Spleen (tissue), 11 donors: ENCODE results near the gene FXYD2. TPM values are rescaled to one million over a fixed set of nuclear protein-coding genes. Genes with fewer than 3 reads are reported as not detected.

ENCODE experiments used
- DNase-seq: peaks from one replicate; pipeline ENCODE4 v3.0.0-alpha.2; 2020
- H3K27ac ChIP-seq, 8 donors: fragments of 200-600 bp; sonication (generic) in 7 of 8; 1 replicate in 4 of 8; 2 replicates in 4 of 8; pipeline versions ENCODE4 v1.5.0 to v1.8.0; 2016 to 2021; ENCODE audit warnings: inconsistent platforms in 4 of 8, mild to moderate bottlenecking in 4 of 8, moderate library complexity in 1 of 8
- H3K27me3 ChIP-seq, 7 donors: fragments of 200-600 bp; sonication (generic) in 6 of 7; replicated peaks in 1 of 7; 1 replicate in 4 of 7; 2 replicates in 3 of 7; pipeline versions ENCODE4 v1.5.0 to v1.8.0; 2016 to 2021; ENCODE audit warnings: inconsistent platforms in 3 of 7, mild to moderate bottlenecking in 1 of 7
- H3K36me3 ChIP-seq, 6 donors: fragments of 200-600 bp; sonication (generic) in 5 of 6; 1 replicate in 4 of 6; 2 replicates in 2 of 6; pipeline versions ENCODE4 v1.5.0 to v1.8.0; 2016 to 2021; ENCODE audit warnings: inconsistent platforms in 2 of 6
- H3K4me1 ChIP-seq, 6 donors: fragments of 200-600 bp; sonication (generic) in 5 of 6; 1 replicate in 3 of 6; 2 replicates in 3 of 6; pipeline versions ENCODE4 v1.5.0 to v1.8.0; 2016 to 2021; ENCODE audit warnings: inconsistent platforms in 3 of 6
- H3K4me3 ChIP-seq, 8 donors: fragments of 200-600 bp; sonication (generic) in 7 of 8; 1 replicate in 4 of 8; 2 replicates in 4 of 8; pipeline versions ENCODE4 v1.5.0 to v1.8.0; 2016 to 2021; ENCODE audit warnings: inconsistent platforms in 4 of 8, mild to moderate bottlenecking in 4 of 8, moderate library complexity in 2 of 8
- H3K9me3 ChIP-seq, 8 donors: fragments of 200-600 bp; sonication (generic) in 7 of 8; 1 replicate in 4 of 8; 2 replicates in 4 of 8; pipeline versions ENCODE4 v1.5.0 to v1.8.0; 2016 to 2021; ENCODE audit warnings: inconsistent platforms in 4 of 8
- POLR2A ChIP-seq, 3 donors: fragments of 450-650 bp; IDR thresholded peaks; one replicate each; pipeline ENCODE4 v1.5.1; 2017; ENCODE audit warnings: antibody characterized with exemption in 3 of 3, mild to moderate bottlenecking in 1 of 3
- POLR2AphosphoS5 ChIP-seq, 3 donors: sonication (generic); formaldehyde crosslinking; IDR thresholded peaks; one replicate each; pipeline ENCODE4 v1.5.1; 2017; ENCODE audit warnings: antibody characterized with exemption in 3 of 3
- whole genome bisulfite sequencing, 5 donors: extraction: QIAGEN DNeasy Blood & Tissue Kit in 3 of 5; methylation state at CpG; one replicate each; pipeline versions ENCODE4 v1.1.5 to v1.1.7; 2013 to 2018; 5-methylcytosine and 5-hydroxymethylcytosine counted together
- intact Hi-C: fragments of 100-400 bp; cut with DNase I; formaldehyde crosslinking; loops from one replicate; pipeline ENCODE4 v1.15.0; 2023; ENCODE audit warnings: low total_unique reads
- polyA plus RNA-seq, 3 donors: library from polyadenylated mRNA; stranded (reverse); fragments of 200-250 nt; gene quantifications; one replicate each; pipeline ENCODE4 v1.2.1, GENCODE V29; 2013
- total RNA-seq, 7 donors: library from RNA; depleted of rRNA in 3 of 7; stranded (reverse); fragments of >200 nt in 3 of 7; fragmentation: NEBNext Ultra II Directional in 4 of 7; extraction: Animal tissue kit (Norgen Biotek cat#: 25700) in 4 of 7; gene quantifications; one replicate each; pipeline versions ENCODE4 v1.1.0 to v1.2.1, GENCODE V29; 2016 to 2021
- TF ChIP-seq, protein P1 (sequence below), 11 experiments: fragments of 200-600 bp in 7 of 11; fragments of 450-650 bp in 4 of 11; sonication (generic) in 4 of 11; IDR thresholded peaks in 8 of 11; conservative IDR thresholded peaks in 3 of 11; 1 replicate in 7 of 11; 2 replicates in 4 of 11; pipeline versions ENCODE4 v1.4.0 to v1.8.0; 2016 to 2021; ENCODE audit warnings: antibody characterized with exemption in 11 of 11, inconsistent platforms in 4 of 11, mild to moderate bottlenecking in 1 of 11
- donor health status: healthy with polysubstance abuse.
- donor health status: DM: no; HTN: no; CAD: no; lungs with moderate emphysema.
- donor health status: DM: no; HTN: no; CAD: no.
- donor health status: Bipolar disorder and iron deficiency.
- donor health status: healthy.
- donor health status: DM: no; HTN: no; CAD: no.
- donor health status: DM: yes; HTN: yes; CAD: no.

FXYD2 gene
- total and polyA plus RNA-seq, 10 donors, result 4.7 to 20.0 (median 8.0) TPM

DNA sequence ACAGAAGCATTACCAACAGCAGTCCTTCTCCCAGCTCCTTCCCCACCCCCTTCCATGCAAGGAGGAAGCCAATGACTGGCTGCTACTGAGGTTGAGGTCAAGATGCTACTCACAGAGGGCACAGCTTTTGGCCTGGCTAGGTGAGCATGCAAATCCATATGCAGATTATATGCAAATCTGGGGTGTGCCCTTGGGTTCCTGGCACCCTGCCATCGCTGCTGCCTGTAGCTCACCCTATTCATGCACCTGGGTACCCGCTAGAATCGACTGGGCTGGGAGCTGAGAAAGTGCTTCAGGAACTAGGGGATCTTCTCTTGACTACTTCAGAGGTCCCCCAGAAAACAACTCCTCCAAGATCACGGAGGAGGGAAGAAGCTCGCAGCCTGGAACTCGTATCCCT, 31.6 kb downstream of the FXYD2 start:
- Histone ChIP-seq H3K27ac (no peak overlapping the region), H3K4me1 (peaks cover 11 to 29% (median 22%) of the 10 kb centered on the region in 6 donors), H3K4me3 (no peak overlapping the region), H3K36me3 (no peaks in the 10 kb centered on the region), H3K27me3 (peaks cover 6 to 76% (median 40%) of the 10 kb centered on the region in 7 donors), H3K9me3 (no peaks in the 10 kb centered on the region)
- 87 to 95% (median 89%) methylated on average over 6 of the region's 6 CpGs for WGBS, 5 donors
- DNase-seq, result no peak
- intact Hi-C loops, result no loop called here
- no peak for TF ChIP-seq POLR2AphosphoS5 (IDR thresholded peaks at IDR 0.05)
- TF ChIP-seq, protein P1, sequence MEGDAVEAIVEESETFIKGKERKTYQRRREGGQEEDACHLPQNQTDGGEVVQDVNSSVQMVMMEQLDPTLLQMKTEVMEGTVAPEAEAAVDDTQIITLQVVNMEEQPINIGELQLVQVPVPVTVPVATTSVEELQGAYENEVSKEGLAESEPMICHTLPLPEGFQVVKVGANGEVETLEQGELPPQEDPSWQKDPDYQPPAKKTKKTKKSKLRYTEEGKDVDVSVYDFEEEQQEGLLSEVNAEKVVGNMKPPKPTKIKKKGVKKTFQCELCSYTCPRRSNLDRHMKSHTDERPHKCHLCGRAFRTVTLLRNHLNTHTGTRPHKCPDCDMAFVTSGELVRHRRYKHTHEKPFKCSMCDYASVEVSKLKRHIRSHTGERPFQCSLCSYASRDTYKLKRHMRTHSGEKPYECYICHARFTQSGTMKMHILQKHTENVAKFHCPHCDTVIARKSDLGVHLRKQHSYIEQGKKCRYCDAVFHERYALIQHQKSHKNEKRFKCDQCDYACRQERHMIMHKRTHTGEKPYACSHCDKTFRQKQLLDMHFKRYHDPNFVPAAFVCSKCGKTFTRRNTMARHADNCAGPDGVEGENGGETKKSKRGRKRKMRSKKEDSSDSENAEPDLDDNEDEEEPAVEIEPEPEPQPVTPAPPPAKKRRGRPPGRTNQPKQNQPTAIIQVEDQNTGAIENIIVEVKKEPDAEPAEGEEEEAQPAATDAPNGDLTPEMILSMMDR (IDR thresholded peaks at IDR 0.05 in 8 of 11, conservative IDR thresholded peaks at IDR 0.05 in 3 of 11), result no peak
- no peak for TF ChIP-seq POLR2A (IDR thresholded peaks at IDR 0.05)

DNA sequence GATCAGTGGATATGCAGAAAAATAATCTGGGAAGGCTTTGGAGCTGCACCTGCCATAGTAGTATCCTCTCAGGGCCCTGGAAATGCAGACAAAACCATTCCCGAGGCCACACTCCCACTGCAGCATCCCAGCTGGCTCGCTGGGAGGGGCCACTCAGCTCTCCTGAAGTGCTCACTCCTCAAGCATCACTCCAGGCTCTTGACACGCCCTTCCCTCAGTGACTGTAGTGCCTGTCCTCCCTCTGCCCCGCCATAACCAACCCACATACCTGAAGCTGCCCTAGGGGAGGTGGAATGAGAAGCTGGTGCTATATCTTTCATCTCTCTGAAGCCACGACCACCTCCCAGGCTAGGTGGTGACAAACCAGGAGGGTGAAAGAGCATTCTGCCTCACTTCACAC, 32.3 kb downstream of the FXYD2 start:
- Histone ChIP-seq H3K4me1 (peaks cover 11 to 25% (median 21%) of the 10 kb centered on the region in 6 donors), H3K27me3 (peaks cover 6 to 70% (median 40%) of the 10 kb centered on the region in 7 donors), H3K4me3 (no peak overlapping the region), H3K27ac (no peak overlapping the region), H3K9me3 (no peaks in the 10 kb centered on the region), H3K36me3 (no peaks in the 10 kb centered on the region)
- no peak for DNase-seq
- intact Hi-C loops, result no loop called here
- WGBS, 5 donors, result 64 to 89% (median 82%) methylated on average over 4 to 5 of the region's 5 CpGs
- TF ChIP-seq, protein P1 (IDR thresholded peaks at IDR 0.05 in 8 of 11, conservative IDR thresholded peaks at IDR 0.05 in 3 of 11), result no peak
- TF ChIP-seq POLR2AphosphoS5 (IDR thresholded peaks at IDR 0.05) (no peak), POLR2A (IDR thresholded peaks at IDR 0.05) (no peak)

DNA sequence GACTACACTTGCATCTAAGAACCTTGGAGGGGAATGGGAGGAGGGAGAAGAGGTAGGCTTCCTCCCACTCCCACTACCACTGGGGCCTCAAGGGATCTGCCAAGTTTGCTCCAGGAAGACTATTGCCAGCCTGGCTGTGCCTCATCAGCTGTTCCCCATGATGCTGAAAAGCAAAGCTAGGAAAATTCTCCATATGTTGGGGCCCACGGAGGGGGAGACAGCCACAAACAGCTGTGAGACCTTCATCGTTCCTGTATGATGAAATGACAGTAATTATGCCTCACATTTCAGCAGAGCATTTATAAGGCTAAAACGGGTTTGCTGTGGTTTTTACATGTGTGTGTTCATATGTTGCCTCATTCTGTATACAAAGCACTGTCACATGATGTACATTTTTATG, 34.3 kb downstream of the FXYD2 start:
- TF ChIP-seq POLR2A (IDR thresholded peaks at IDR 0.05) (no peak), POLR2AphosphoS5 (IDR thresholded peaks at IDR 0.05) (no peak)
- Histone ChIP-seq H3K27me3 (peaks cover 0 to 62% (median 20%) of the 10 kb centered on the region in 7 donors), H3K4me1 (peaks cover 0 to 5% (median 2%) of the 10 kb centered on the region in 6 donors), H3K9me3 (no peaks in the 10 kb centered on the region), H3K4me3 (no peak overlapping the region), H3K27ac (no peak overlapping the region), H3K36me3 (no peaks in the 10 kb centered on the region)
- intact Hi-C loops, result no loop called here
- no peak for DNase-seq
- 41 to 63% (median 55%) methylated on average over 3 of the region's 3 CpGs for WGBS, 5 donors

DNA sequence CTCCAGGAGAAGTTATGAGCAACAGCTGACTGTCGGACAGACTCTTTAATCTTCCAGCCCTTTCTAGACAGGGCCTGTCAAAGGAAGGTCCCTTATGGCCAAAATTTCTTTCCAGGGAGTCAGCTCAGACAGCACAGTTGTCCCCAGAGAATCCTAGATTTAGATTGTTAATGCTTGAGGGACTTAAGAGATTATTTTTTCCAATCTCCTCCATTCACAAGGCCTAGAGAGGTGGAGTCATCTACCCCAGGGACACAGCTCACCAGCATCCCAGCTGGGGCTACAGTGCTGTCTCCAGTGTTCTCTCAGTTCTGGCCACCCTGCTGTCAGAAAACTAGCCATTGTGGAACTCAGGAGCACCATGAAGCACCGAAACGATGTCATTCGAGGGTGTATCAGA, 35.3 kb downstream of the FXYD2 start:
- Histone ChIP-seq H3K4me1 (no peaks in the 10 kb centered on the region), H3K9me3 (no peaks in the 10 kb centered on the region), H3K27ac (no peak overlapping the region), H3K4me3 (no peak overlapping the region), H3K27me3 (peaks cover 0 to 62% (median 13%) of the 10 kb centered on the region in 7 donors), H3K36me3 (no peaks in the 10 kb centered on the region)
- WGBS, 5 donors, result 83 to 92% (median 85%) methylated on average over 4 of the region's 4 CpGs
- DNase-seq, result no peak
- no peak for TF ChIP-seq POLR2A (IDR thresholded peaks at IDR 0.05)
- TF ChIP-seq POLR2AphosphoS5 (IDR thresholded peaks at IDR 0.05), result no peak
- TF ChIP-seq, protein P1 (IDR thresholded peaks at IDR 0.05 in 8 of 11, conservative IDR thresholded peaks at IDR 0.05 in 3 of 11), result no peak
- intact Hi-C loops, result no loop called here
